HG02610 (cell line): ENCODE data around the gene B3GALNT1.

Experiments used
- ATAC-seq: cut with Tn5 transposase; IDR thresholded peaks from one replicate; pipeline ENCODE4 v1.9.1; 2021; ENCODE audit warnings: mild to moderate bottlenecking, moderate library complexity; ENCODE audit not compliant: unreplicated experiment

The B3GALNT1 gene

GRCh38 chr3:161034913-161035550, 70.1 kb downstream of the B3GALNT1 start:
- peak; percentile 72 for ATAC-seq
